Subcutaneous adipose tissue (tissue), 4 donors: ENCODE data around the gene SHD. TPM values are rescaled to one million over a fixed set of nuclear protein-coding genes. Genes with fewer than 3 reads are reported as not detected.

ENCODE experiments used
- total RNA-seq, 4 donors: library from RNA; depleted of rRNA; stranded (reverse); fragments of >200 nt; gene quantifications; one replicate each; pipeline ENCODE4 v1.1.0, GENCODE V29; 2016
- TF ChIP-seq, protein P1 (sequence below): fragments of 450-650 bp; IDR thresholded peaks from one replicate; pipeline ENCODE4 v1.5.1; 2016; ENCODE audit warnings: low read depth, mild to moderate bottlenecking, control low read depth, antibody characterized with exemption, moderate library complexity

The SHD gene
- total RNA-seq, 4 donors from 2014 or later = not detected

- TF ChIP-seq, protein P1, sequence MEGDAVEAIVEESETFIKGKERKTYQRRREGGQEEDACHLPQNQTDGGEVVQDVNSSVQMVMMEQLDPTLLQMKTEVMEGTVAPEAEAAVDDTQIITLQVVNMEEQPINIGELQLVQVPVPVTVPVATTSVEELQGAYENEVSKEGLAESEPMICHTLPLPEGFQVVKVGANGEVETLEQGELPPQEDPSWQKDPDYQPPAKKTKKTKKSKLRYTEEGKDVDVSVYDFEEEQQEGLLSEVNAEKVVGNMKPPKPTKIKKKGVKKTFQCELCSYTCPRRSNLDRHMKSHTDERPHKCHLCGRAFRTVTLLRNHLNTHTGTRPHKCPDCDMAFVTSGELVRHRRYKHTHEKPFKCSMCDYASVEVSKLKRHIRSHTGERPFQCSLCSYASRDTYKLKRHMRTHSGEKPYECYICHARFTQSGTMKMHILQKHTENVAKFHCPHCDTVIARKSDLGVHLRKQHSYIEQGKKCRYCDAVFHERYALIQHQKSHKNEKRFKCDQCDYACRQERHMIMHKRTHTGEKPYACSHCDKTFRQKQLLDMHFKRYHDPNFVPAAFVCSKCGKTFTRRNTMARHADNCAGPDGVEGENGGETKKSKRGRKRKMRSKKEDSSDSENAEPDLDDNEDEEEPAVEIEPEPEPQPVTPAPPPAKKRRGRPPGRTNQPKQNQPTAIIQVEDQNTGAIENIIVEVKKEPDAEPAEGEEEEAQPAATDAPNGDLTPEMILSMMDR = no peak
Observed at GRCh38 chr19:4278010-4278409, 1.1 kb upstream of the SHD start.

- TF ChIP-seq, protein P1 = no peak
Observed at GRCh38 chr19:4279267-4279529, 132 bp downstream of the SHD start.

DNA sequence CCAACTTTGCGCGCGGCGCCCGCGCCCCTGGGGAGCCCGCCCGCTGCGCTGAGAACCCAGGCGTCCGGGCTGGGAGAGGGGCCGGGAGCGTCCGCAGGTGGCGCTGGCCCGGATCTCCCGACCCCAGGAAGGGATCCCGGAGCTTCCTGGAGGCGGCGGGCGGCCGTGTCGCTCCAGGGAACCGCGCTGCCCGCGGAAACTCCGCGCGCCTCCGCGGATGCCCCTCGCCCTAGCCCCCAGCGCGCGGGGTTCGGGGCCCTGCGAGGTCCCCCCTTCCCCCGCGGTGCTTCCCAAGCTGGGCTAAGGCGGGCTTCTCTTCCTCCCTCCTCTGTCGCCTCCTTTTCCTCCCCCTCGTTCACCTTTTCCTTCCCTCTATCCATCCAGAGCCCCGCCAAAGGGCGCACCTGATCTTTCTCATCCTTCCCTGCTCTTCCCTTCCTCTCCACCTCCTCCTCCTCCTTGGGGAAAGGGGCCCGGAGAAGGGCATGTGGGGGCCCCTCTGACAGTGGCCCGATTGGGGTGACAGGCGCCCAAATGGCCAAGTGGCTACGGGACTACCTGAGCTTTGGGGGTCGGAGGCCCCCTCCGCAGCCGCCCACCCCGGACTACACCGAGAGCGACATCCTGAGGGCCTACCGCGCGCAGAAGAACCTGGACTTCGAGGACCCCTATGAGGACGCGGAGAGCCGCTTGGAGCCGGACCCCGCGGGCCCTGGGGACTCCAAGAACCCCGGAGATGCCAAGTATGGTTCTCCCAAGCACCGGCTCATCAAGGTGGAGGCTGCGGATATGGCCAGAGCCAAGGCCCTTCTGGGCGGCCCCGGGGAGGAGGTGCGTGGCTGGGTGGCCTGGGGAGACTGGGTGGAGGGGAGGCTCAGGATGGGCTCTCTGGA, 710 bp downstream of the SHD start:
- TF ChIP-seq, protein P1 = no peak

DNA sequence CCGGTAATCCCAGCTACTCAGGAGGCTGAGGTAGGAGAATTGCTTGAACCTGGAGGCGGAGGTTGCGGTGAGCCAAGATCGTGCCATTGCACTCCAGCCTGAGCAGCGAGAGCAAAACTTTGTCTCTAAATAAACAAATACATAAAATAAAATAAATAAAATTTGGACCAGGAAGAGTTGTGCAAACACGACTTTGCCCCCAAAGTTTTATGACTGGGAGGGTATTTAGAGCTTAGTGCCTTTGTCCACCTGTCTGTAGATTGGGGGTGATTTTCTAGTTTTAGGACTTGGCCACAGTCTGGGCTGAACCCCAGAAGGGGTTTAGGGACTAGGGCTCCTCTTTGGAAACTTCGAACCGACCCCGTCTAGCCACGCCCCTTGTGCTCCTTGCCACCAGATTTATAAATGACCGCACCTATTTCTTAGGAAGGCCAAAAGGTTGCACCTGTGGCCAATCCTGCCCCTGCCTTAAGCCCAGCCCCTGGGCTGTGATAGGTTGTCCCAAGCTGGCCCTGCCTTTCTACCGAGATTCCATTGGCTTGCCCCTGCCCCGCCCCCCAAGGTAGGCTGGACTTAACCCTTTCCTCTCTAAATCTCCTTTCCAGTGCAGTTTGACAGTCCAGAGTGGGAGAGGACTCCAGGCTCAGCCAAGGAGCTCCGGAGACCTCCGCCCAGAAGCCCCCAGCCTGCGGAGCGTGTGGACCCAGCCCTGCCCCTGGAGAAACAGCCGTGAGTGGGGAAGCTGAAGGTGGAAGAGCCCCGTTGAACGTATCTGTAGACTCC, 5.3 kb downstream of the SHD start:
- TF ChIP-seq, protein P1 = no peak

DNA sequence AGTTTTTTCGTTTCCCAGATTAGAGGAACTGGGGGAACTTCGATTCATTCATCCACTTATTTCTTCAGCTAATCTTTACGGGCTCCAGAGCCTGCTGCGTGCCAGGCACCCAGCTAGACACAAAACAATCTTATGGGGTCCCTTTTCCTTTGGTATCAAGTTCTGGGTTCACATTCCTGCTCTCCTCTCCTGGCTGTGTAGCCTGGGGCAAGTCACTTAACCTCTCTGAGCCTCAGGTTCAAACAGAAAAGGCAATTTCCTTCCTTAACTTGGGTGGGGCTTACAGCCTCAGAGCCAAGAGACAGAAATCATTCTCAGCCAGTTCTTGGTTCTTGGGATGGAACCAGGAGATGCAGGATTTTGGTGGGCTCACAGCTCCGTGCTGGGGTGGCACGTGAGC, 5.9 kb downstream of the SHD start:
- TF ChIP-seq, protein P1 = no peak

DNA sequence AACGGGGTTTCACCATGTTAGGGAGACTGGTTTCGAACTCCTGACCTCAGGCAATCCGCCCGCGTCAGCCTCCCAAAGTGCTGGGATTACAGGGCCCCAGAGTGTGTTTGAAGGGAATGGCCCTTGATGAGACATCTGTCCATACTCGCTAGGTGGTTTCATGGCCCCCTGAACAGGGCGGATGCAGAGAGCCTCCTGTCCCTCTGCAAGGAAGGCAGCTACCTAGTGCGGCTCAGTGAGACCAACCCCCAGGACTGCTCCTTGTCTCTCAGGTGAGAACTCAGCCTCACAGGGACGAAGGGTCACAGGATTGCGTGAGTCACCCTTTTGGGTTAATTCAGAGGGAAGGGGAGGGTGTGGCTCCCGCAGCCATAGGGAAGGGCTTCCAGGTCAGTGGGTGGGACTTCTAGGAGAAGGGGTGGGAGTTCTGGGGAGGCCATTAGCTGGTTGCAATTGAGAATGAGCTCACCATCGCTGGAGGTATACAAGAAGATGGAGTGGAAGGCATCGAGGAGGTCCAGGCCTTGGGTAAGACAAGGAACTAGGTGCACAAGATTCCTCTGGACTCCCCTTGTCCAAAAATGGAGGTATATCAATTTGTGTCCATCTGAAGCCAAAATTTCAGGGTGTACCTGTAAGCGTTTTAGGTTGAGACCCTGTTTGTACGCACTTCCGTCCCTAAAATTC, 9.2 kb downstream of the SHD start:
- TF ChIP-seq, protein P1 = no peak
